Esophagus squamous epithelium (tissue), 5 donors: ENCODE data around the gene SYNPO. TPM values are rescaled to one million over a fixed set of nuclear protein-coding genes. Genes with fewer than 3 reads are reported as not detected.

Experiments used
- DNase-seq: peaks from one replicate; lab custom pipeline; 2025; lab: John Stamatoyannopoulos, UW
- H3K27ac ChIP-seq, 4 donors: fragments of 200-600 bp; sonication (generic); one replicate each; pipeline ENCODE4 v1.5.1; 2016 to 2019; ENCODE audit warnings: mild to moderate bottlenecking in 1 of 4
- H3K27me3 ChIP-seq, 4 donors: fragments of 200-600 bp; sonication (generic); 1 replicate in 3 of 4; 2 replicates in 1 of 4; pipeline versions ENCODE4 v1.5.1 to v1.6.0; 2017 to 2021; ENCODE audit warnings: antibody characterized with exemption in 1 of 4
- H3K36me3 ChIP-seq, 3 donors: fragments of 200-600 bp; sonication (generic); one replicate each; pipeline ENCODE4 v1.5.1; 2016 to 2019
- H3K4me1 ChIP-seq, 3 donors: fragments of 200-600 bp; sonication (generic); one replicate each; pipeline ENCODE4 v1.5.1; 2017 to 2019
- H3K4me3 ChIP-seq, 4 donors: fragments of 200-600 bp; sonication (generic); 1 replicate in 3 of 4; 2 replicates in 1 of 4; pipeline ENCODE4 v1.5.1; 2016 to 2019; ENCODE audit warnings: mild to moderate bottlenecking in 2 of 4, moderate library complexity in 1 of 4
- H3K9me3 ChIP-seq, 3 donors: fragments of 200-600 bp; sonication (generic); one replicate each; pipeline ENCODE4 v1.5.1; 2016 to 2019
- POLR2A ChIP-seq, 4 donors: fragments of 450-650 bp; IDR thresholded peaks; one replicate each; pipeline ENCODE4 v1.6.1; 2017; ENCODE audit warnings: antibody characterized with exemption in 4 of 4, mild to moderate bottlenecking in 4 of 4, moderate library complexity in 3 of 4
- WGBS, 2 donors: methylation state at CpG; one replicate each; pipeline ENCODE4 v1.1.5; 2018; 5-methylcytosine and 5-hydroxymethylcytosine counted together
- intact Hi-C: fragments of 100-400 bp; cut with DNase I; formaldehyde crosslinking; loops from one replicate; pipeline ENCODE4 v1.15.0; 2022
- total RNA-seq, 4 donors: library from RNA; depleted of rRNA; stranded (reverse); fragments of >200 nt; gene quantifications; one replicate each; pipeline ENCODE4 v1.1.0, GENCODE V29; 2016
- TF ChIP-seq, protein P1 (sequence below), 6 experiments: fragments of 450-650 bp in 4 of 6; fragments of 200-600 bp in 2 of 6; sonication (generic) in 2 of 6; IDR thresholded peaks; one replicate each; pipeline ENCODE4 v1.5.1; 2016 to 2019; ENCODE audit warnings: antibody characterized with exemption in 6 of 6, mild to moderate bottlenecking in 4 of 6, moderate library complexity in 4 of 6
- donor health status: DM: yes; HTN: yes; CAD: no.

Gene SYNPO
- total RNA-seq, 4 donors from 2014 or later = 2.5 to 8.8 (median 5.6) TPM

DNA sequence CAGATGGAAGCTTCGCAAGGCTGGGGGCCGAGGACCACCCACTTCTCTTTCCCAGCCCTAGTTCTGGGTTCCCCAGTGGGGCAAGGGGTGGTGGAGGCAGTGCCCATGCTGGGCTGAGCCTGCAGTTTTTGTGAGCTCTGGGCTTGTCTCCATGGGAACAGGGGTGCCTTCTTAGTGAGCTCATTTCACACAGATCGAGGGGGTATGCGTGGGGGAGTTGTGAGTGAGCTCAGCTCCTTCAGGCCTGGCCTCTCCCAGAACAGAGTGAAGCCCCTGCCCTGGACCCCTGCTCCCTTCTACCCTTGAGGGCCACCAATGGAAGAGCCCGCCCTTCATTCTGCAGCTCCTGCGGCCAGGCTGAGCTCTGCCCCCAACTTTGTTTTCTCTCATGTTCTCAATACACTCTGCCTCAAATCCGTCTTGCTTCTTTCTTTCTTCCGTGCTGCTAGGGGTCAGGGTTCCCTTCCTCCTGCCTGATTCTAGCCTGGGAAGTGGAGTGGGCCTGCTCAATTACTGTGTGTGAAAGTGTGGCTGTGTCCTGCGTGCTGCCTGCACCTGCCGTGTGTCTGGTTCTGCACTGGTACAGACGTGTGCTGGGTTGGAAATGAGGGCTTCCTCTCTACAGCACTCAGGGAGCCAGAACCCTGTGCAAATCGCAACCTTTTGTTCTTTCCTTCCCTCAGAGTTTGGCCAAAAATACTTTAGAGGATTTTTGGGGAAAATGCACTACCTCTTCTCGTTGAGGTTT, 11.6 kb downstream of the SYNPO start:
- 76 to 79% methylated on average over 10 to 12 of the region's 13 CpGs for WGBS, 2 donors
- Histone ChIP-seq H3K4me3 (no peak overlapping the region), H3K27me3 (no peaks in the 10 kb centered on the region), H3K4me1 (peaks cover 4 to 70% (median 34%) of the 10 kb centered on the region in 3 donors), H3K36me3 (peaks cover 0 to 32% (median 19%) of the 10 kb centered on the region in 3 donors), H3K9me3 (no peaks in the 10 kb centered on the region), H3K27ac (peak overlapping the region in 2 of 4 donors; percentile 0 to 25)
- no peak for TF ChIP-seq POLR2A (IDR thresholded peaks at IDR 0.05)
- TF ChIP-seq, protein P1, sequence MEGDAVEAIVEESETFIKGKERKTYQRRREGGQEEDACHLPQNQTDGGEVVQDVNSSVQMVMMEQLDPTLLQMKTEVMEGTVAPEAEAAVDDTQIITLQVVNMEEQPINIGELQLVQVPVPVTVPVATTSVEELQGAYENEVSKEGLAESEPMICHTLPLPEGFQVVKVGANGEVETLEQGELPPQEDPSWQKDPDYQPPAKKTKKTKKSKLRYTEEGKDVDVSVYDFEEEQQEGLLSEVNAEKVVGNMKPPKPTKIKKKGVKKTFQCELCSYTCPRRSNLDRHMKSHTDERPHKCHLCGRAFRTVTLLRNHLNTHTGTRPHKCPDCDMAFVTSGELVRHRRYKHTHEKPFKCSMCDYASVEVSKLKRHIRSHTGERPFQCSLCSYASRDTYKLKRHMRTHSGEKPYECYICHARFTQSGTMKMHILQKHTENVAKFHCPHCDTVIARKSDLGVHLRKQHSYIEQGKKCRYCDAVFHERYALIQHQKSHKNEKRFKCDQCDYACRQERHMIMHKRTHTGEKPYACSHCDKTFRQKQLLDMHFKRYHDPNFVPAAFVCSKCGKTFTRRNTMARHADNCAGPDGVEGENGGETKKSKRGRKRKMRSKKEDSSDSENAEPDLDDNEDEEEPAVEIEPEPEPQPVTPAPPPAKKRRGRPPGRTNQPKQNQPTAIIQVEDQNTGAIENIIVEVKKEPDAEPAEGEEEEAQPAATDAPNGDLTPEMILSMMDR (IDR thresholded peaks at IDR 0.05) = no peak
- intact Hi-C loops = no loop called here
- DNase-seq = no peak

DNA sequence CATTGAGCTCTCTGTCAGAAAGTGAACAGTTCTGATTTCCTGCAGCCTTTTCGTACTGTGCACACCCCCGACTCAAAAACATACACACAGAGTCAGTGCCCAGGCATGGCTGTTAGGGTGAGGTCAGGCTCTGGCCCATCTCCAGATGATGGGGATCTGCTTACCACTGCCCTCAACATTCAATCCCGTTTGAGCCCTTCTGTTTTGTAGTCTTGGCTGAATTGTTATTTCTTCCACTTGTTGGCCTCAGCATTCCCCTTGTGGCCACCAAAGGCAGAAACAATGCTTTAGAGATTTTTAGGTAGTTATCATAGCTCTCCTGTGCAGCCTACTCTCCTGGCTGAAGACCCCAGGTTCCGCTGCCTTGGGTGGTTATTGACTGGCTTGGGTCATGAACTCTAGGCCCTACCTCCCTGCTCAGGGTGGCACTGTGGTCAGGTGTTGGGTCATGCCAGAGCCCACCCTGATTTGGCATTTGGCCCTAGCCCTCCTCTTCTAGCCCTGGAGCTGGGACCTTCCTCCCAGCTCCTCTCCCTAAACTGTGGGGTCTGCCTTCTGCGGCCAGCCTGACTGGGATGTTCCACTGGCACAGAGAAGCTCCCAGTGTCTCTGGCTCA, 12.8 kb downstream of the SYNPO start:
- Histone ChIP-seq H3K4me1 (peaks cover 4 to 74% (median 38%) of the 10 kb centered on the region in 3 donors), H3K4me3 (no peak overlapping the region), H3K36me3 (peaks cover 0 to 29% (median 18%) of the 10 kb centered on the region in 3 donors), H3K9me3 (no peaks in the 10 kb centered on the region), H3K27ac (peak overlapping the region in 2 of 4 donors; percentile 44 to 67), H3K27me3 (no peaks in the 10 kb centered on the region)
- intact Hi-C loops = no loop called here
- TF ChIP-seq POLR2A (IDR thresholded peaks at IDR 0.05) = no peak
- TF ChIP-seq, protein P1 (IDR thresholded peaks at IDR 0.05) = no peak
- DNase-seq = no peak
- WGBS, 2 donors = 60 to 75% methylated on average over 5 of the region's 5 CpGs

DNA sequence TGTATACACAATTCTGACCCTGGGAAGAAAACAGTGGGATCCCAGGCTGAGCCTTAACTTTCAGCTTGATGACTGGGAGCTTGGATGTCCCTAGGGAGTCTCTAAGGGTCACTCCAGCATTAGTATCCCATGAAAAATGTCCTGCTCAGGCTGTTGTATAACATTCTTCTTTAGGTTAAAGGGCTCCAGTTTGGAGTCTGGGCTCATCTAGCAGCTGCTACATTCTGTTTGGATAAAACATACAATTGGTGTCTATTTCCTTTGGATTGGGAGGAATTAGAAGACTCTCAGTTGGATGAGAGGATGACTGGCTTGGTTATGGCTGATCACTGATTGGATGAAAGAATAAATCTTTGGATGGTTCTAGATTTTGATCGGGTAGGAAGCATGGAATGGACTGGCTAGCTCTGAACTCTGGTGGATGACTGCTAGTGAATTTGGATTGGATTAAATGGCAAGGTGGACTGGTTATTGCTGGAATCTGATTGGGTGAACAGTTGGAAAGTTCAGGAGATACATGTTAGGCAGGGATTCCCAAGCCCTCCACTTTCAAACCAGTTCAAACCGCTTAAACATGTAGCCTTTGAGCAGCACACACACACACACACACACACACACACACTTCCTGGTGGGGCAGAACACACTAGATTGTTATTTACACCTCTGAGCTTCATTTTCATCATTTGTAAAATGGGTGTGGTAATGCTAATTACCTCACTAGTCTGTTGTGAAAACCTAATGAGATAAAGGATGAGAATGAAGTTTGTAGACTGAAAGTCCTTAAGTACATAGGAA, 13.5 kb downstream of the SYNPO start:
- H3K9me3 ChIP-seq = no peaks in the 10 kb centered on the region
- H3K36me3 ChIP-seq = peaks cover 0 to 22% (median 12%) of the 10 kb centered on the region in 3 donors
- H3K27ac ChIP-seq = peak overlapping the region in 2 of 4 donors; percentile 44 to 67
- DNase-seq = no peak
- intact Hi-C loops = no loop called here
- WGBS, 2 donors = 68 to 69% methylated on average over 2 of the region's 2 CpGs
- no peak for TF ChIP-seq POLR2A (IDR thresholded peaks at IDR 0.05)
- TF ChIP-seq, protein P1 (IDR thresholded peaks at IDR 0.05) = no peak
- H3K27me3 ChIP-seq = no peaks in the 10 kb centered on the region
- peaks cover 4 to 69% (median 36%) of the 10 kb centered on the region in 3 donors for H3K4me1 ChIP-seq
- H3K4me3 ChIP-seq = no peak overlapping the region

DNA sequence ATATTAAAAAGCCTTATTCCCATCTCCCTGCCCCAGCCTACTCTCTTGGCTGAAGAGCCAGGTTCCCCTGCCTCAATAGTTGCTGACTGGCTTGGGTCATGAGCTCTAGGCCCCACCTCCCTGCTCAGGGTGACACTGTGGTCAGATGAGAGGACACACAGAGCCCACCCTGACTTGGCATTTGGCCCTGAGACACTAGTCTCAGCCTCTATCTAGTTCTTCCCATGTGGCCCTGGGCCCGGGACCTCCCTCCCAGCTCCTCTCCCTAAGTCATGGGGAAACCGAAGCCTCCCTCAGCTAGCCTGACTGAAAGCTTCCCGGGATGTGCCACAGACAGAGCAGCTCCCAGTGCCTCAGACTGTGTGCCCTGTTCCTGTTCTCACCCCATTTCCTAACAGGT, 14.8 kb downstream of the SYNPO start:
- peaks cover 0 to 9% (median under 1%) of the 10 kb centered on the region in 3 donors for H3K36me3 ChIP-seq
- no peak for DNase-seq
- intact Hi-C loops = loop anchor here (5.0 kb wide), 1 partner anchor 93 kb away; no protein-coding TSS in a partner anchor
- TF ChIP-seq, protein P1 (IDR thresholded peaks at IDR 0.05) = no peak
- no peak for TF ChIP-seq POLR2A (IDR thresholded peaks at IDR 0.05)
- peaks cover 4 to 65% (median 36%) of the 10 kb centered on the region in 3 donors for H3K4me1 ChIP-seq
- no peak overlapping the region for H3K27ac ChIP-seq
- 85 to 91% methylated on average over 1 to 2 of the region's 3 CpGs for WGBS, 2 donors
- no peaks in the 10 kb centered on the region for H3K9me3 ChIP-seq
- no peaks in the 10 kb centered on the region for H3K27me3 ChIP-seq
- H3K4me3 ChIP-seq = no peak overlapping the region
